H9 (cell line): ENCODE data around the gene PKNOX2. TPM values are rescaled to one million over a fixed set of nuclear protein-coding genes. Genes with fewer than 3 reads are reported as not detected.
A peak's percentile ranks its signal among the peaks of the same experiment; 100 is the strongest.

Source experiments
- DNase-seq: peaks from one replicate; pipeline ENCODE4 v3.0.0-alpha.2; 2017
- H2AFZ ChIP-seq: one replicate; pipeline ENCODE4 v1.6.1; 2013; ENCODE audit warnings: mild to moderate bottlenecking, low read length, control low read depth, moderate library complexity
- H2AK5ac ChIP-seq: 2 replicates; pipeline ENCODE4 v1.6.1; 2013; ENCODE audit warnings: low read length, control low read depth, mixed read lengths; ENCODE audit not compliant: insufficient read length
- H2BK120ac ChIP-seq: one replicate; pipeline ENCODE4 v1.6.1; 2013; ENCODE audit warnings: low read depth, mild to moderate bottlenecking, low read length, control low read depth, inconsistent platforms; ENCODE audit not compliant: poor library complexity, severe bottlenecking
- H2BK12ac ChIP-seq: 2 replicates; pipeline ENCODE4 v1.6.1; 2013; ENCODE audit warnings: low read length, control low read depth, mixed read lengths, low read depth; ENCODE audit not compliant: insufficient read length
- H2BK15ac ChIP-seq: 2 replicates; pipeline ENCODE4 v1.6.1; 2013; ENCODE audit warnings: low read depth, low read length, control low read depth
- H2BK20ac ChIP-seq: one replicate; pipeline ENCODE4 v1.6.1; 2013; ENCODE audit warnings: low read depth, mild to moderate bottlenecking, low read length, control low read depth, inconsistent platforms; ENCODE audit not compliant: poor library complexity, severe bottlenecking
- H2BK5ac ChIP-seq: 2 replicates; pipeline ENCODE4 v1.6.1; 2013; ENCODE audit warnings: low read length, control low read depth, mixed read lengths; ENCODE audit not compliant: insufficient read length
- H3K14ac ChIP-seq: 2 replicates; pipeline ENCODE4 v1.6.1; 2013; ENCODE audit warnings: low read length, control low read depth; ENCODE audit not compliant: insufficient read depth
- H3K18ac ChIP-seq: 2 replicates; pipeline ENCODE4 v1.6.1; 2013; ENCODE audit warnings: low read depth, mild to moderate bottlenecking, mixed read lengths, low read length, control low read depth; ENCODE audit not compliant: insufficient read length
- H3K23ac ChIP-seq: 2 replicates; pipeline ENCODE4 v1.6.1; 2013; ENCODE audit warnings: low read length, control low read depth, mixed read lengths, low read depth; ENCODE audit not compliant: insufficient read length
- H3K23me2 ChIP-seq: 2 replicates; pipeline ENCODE4 v1.6.1; 2013; ENCODE audit warnings: low read depth, mild to moderate bottlenecking, mixed read lengths, low read length, control low read depth; ENCODE audit not compliant: insufficient read length, poor library complexity, severe bottlenecking
- H3K27ac ChIP-seq: 2 replicates; pipeline ENCODE4 v1.5.1; 2013; ENCODE audit warnings: low read length, control low read depth, mixed read lengths, low read depth; ENCODE audit not compliant: insufficient read length
- H3K27me3 ChIP-seq: 2 replicates; pipeline ENCODE4 v1.6.1; 2013; ENCODE audit warnings: low read length, control low read depth, inconsistent platforms; ENCODE audit not compliant: insufficient read depth
- H3K4ac ChIP-seq: 2 replicates; pipeline ENCODE4 v1.6.1; 2013; ENCODE audit warnings: low read depth, mild to moderate bottlenecking, control low read depth, inconsistent platforms, low read length, moderate library complexity
- H3K4me1 ChIP-seq: 2 replicates; pipeline ENCODE4 v1.6.1; 2013; ENCODE audit warnings: low read length, control low read depth, inconsistent platforms; ENCODE audit not compliant: insufficient read depth
- H3K4me2 ChIP-seq: 2 replicates; pipeline ENCODE4 v1.6.1; 2013; ENCODE audit warnings: low read length, control low read depth, mixed read lengths; ENCODE audit not compliant: insufficient read length, insufficient read depth
- H3K56ac ChIP-seq: 2 replicates; pipeline ENCODE4 v1.6.1; 2013; ENCODE audit warnings: low read depth, mild to moderate bottlenecking, mixed read lengths, low read length, control low read depth; ENCODE audit not compliant: insufficient read length
- H3K79me1 ChIP-seq: 2 replicates; pipeline ENCODE4 v1.6.1; 2013; ENCODE audit warnings: low read depth, mild to moderate bottlenecking, moderate library complexity, low read length, control low read depth, inconsistent platforms; ENCODE audit not compliant: insufficient read depth, poor library complexity, severe bottlenecking
- H3K79me2 ChIP-seq: 2 replicates; pipeline ENCODE4 v1.6.1; 2013; ENCODE audit warnings: low read length, control low read depth, inconsistent platforms; ENCODE audit not compliant: insufficient read depth
- H3K9ac ChIP-seq: 2 replicates; pipeline ENCODE4 v1.6.1; 2013; ENCODE audit warnings: low read length, control low read depth, mixed read lengths; ENCODE audit not compliant: insufficient read length; ENCODE audit errors: extremely low read depth
- H3K9me3 ChIP-seq: one replicate; pipeline ENCODE4 v1.6.1; 2013; ENCODE audit warnings: low read depth, low read length, inconsistent platforms; ENCODE audit not compliant: control insufficient read depth
- H3T11ph ChIP-seq: one replicate; pipeline ENCODE4 v1.6.1; 2013; ENCODE audit warnings: mild to moderate bottlenecking, low read length, control low read depth, inconsistent platforms
- H4K20me1 ChIP-seq: one replicate; pipeline ENCODE4 v1.6.1; 2013; ENCODE audit not compliant: control insufficient read depth, insufficient read length, insufficient read depth
- H4K5ac ChIP-seq: 2 replicates; pipeline ENCODE4 v1.6.1; 2013; ENCODE audit warnings: low read depth, mild to moderate bottlenecking, mixed read lengths, low read length, control low read depth; ENCODE audit not compliant: insufficient read length
- H4K8ac ChIP-seq: replicated peaks from 2 replicates; pipeline ENCODE4 v1.6.1; 2013; ENCODE audit warnings: low read length, control low read depth, mixed read lengths, low read depth; ENCODE audit not compliant: insufficient read length
- H4K91ac ChIP-seq: 2 replicates; pipeline ENCODE4 v1.6.1; 2013; ENCODE audit warnings: low read depth, mild to moderate bottlenecking, moderate library complexity, mixed read lengths, low read length, control low read depth; ENCODE audit not compliant: insufficient read length
- H3K27ac Mint-ChIP-seq, 3 experiments: 2 replicates in 2 of 3; 3 replicates in 1 of 3; pipeline ENCODE4 v1.8.0; 2020 to 2021; ENCODE audit warnings: mixed read lengths in 3 of 3, mild to moderate bottlenecking in 1 of 3, moderate library complexity in 1 of 3
- H3K27me3 Mint-ChIP-seq: 2 replicates; pipeline ENCODE4 v1.8.0; 2021; ENCODE audit warnings: low read depth, mild to moderate bottlenecking, moderate library complexity, mixed read lengths
- H3K36me3 Mint-ChIP-seq, 3 experiments: 2 replicates in 2 of 3; 3 replicates in 1 of 3; pipeline ENCODE4 v1.8.0; 2020 to 2021; ENCODE audit warnings: low read depth in 3 of 3, mixed read lengths in 3 of 3; ENCODE audit not compliant: insufficient read depth in 1 of 3
- H3K4me1 Mint-ChIP-seq, 2 experiments: 2 replicates each; pipeline ENCODE4 v1.8.0; 2020; ENCODE audit warnings: mixed read lengths in 2 of 2
- H3K4me3 Mint-ChIP-seq, 2 experiments: 2 replicates in 1 of 2; 3 replicates in 1 of 2; pipeline ENCODE4 v1.8.0; 2020 to 2021; ENCODE audit warnings: mild to moderate bottlenecking in 2 of 2, mixed read lengths in 2 of 2, moderate library complexity in 1 of 2
- H3K9me3 Mint-ChIP-seq, 2 experiments: 2 replicates in 1 of 2; 3 replicates in 1 of 2; pipeline ENCODE4 v1.8.0; 2020; ENCODE audit warnings: mild to moderate bottlenecking in 2 of 2, mixed read lengths in 2 of 2, moderate library complexity in 1 of 2
- WGBS: extraction: QIAGEN DNeasy Blood & Tissue Kit; methylation state at CpG from one replicate; pipeline ENCODE4 v1.1.7; 2013; ENCODE audit warnings: missing lambda C conversion rate, low lambda C conversion rate, mixed read lengths; ENCODE audit not compliant: insufficient read length; ENCODE audit errors: extremely low coverage; 5-methylcytosine and 5-hydroxymethylcytosine counted together
- total RNA-seq: library from RNA; stranded (reverse); gene quantifications from 2 replicates; pipeline ENCODE4 v1.2.1, GENCODE V29; 2021
- TF ChIP-seq, protein P1 (sequence below): fragments of 200-600 bp; sonication (generic); conservative IDR thresholded peaks from 3 replicates; pipeline ENCODE4 v1.8.0; 2021; ENCODE audit warnings: antibody characterized with exemption, mild to moderate bottlenecking

Gene PKNOX2
- total RNA-seq, 1 experiment from 2014 or later: 1.3 TPM

DNA sequence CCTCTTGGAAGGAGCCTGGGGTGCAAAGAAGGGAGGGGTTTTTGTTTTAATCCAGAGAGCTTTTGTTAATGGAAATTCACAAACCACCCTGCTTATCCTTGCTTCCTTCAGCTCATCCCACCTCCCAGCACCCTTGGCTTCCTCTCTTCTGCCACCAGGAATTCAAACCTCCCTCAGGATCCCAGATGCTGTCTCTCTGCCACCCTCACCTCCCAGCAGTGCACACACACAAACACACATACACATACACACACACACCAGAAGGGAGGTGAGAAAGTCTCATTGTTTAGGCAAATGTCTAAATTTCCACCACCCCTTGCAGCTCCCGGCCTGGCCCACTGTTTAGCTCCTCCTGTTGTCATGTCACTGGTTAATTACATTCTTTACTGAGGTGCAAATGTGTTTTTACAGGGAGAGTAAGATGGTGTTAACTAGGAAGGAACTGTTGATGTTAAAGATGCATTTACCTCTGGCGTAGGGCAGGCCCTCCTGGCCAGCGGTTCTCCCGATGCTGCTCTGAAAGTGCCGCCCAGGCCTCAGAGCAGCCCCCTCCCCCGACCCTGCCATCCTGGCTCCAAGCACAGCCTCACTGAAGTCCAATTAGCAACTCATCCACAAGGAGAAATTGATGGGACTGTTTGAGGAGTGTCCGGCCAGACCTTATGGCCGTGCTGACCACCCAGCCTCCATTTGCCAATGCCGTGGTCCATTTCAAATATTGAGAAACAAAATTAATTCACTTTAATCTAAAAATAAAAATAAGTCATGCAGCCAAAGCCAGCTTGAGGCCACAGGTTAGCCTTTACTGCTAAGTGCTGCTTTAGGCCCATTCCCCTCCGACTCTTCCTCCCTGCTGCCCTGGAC lies 166.1 kb downstream of the PKNOX2 start:
- no peak overlapping the region for H2BK5ac ChIP-seq
- no peak overlapping the region for H3K56ac ChIP-seq
- no peak overlapping the region for H3K18ac ChIP-seq
- no peaks in the 10 kb centered on the region for H3K79me1 ChIP-seq
- H4K91ac ChIP-seq: no peak overlapping the region
- no peaks in the 10 kb centered on the region for H3K36me3 Mint-ChIP-seq
- no peak overlapping the region for H3T11ph ChIP-seq
- no peaks in the 10 kb centered on the region for H3K9me3 Mint-ChIP-seq
- no peaks in the 10 kb centered on the region for H3K27me3 ChIP-seq
- peaks cover 6% of the 10 kb centered on the region for H3K27me3 Mint-ChIP-seq
- no CpG with 5 or more reads among the region's 10 CpGs for WGBS
- H3K23ac ChIP-seq: no peak overlapping the region
- no peak for DNase-seq
- H3K9me3 ChIP-seq: no peaks in the 10 kb centered on the region
- no peak overlapping the region; a peak in 1 of 5 replicates for H3K4me3 Mint-ChIP-seq
- H3K27ac ChIP-seq: no peak overlapping the region
- no peaks in the 10 kb centered on the region for H3K4me1 ChIP-seq
- H4K8ac ChIP-seq: no peak overlapping the region
- no peak overlapping the region for H3K9ac ChIP-seq
- H2BK15ac ChIP-seq: no peak overlapping the region
- no peak overlapping the region for H2BK12ac ChIP-seq
- H3K27ac Mint-ChIP-seq: peak overlapping the region in 1 of 3 experiments; percentile 32; a peak in 1 of 7 replicates
- H2AK5ac ChIP-seq: no peak overlapping the region
- no peak overlapping the region for H2BK120ac ChIP-seq
- H3K4me2 ChIP-seq: no peak overlapping the region
- H3K4ac ChIP-seq: no peak overlapping the region
- H3K14ac ChIP-seq: no peak overlapping the region
- TF ChIP-seq, protein P1, sequence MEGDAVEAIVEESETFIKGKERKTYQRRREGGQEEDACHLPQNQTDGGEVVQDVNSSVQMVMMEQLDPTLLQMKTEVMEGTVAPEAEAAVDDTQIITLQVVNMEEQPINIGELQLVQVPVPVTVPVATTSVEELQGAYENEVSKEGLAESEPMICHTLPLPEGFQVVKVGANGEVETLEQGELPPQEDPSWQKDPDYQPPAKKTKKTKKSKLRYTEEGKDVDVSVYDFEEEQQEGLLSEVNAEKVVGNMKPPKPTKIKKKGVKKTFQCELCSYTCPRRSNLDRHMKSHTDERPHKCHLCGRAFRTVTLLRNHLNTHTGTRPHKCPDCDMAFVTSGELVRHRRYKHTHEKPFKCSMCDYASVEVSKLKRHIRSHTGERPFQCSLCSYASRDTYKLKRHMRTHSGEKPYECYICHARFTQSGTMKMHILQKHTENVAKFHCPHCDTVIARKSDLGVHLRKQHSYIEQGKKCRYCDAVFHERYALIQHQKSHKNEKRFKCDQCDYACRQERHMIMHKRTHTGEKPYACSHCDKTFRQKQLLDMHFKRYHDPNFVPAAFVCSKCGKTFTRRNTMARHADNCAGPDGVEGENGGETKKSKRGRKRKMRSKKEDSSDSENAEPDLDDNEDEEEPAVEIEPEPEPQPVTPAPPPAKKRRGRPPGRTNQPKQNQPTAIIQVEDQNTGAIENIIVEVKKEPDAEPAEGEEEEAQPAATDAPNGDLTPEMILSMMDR: no peak
- no peak overlapping the region for H4K5ac ChIP-seq
- no peaks in the 10 kb centered on the region for H3K23me2 ChIP-seq
- H3K4me1 Mint-ChIP-seq: peaks cover 19 to 37% of the 10 kb centered on the region in 2 experiments
- no peak overlapping the region for H2AFZ ChIP-seq
- no peaks in the 10 kb centered on the region for H3K79me2 ChIP-seq
- H2BK20ac ChIP-seq: no peak overlapping the region
- H4K20me1 ChIP-seq: peaks cover 2% of the 10 kb centered on the region
